ENCODE measurements around the gene CACNA1G. TPM values are rescaled to one million over a fixed set of nuclear protein-coding genes. Genes with fewer than 3 reads are reported as not detected.

CACNA1G gene
- total and polyA plus RNA-seq, 5 donors = 4.3 to 14.8 (median 4.5) TPM

GRCh38 chr17:50665838-50666237, 105.3 kb downstream of the CACNA1G start:
- H3K27ac ChIP-seq (ENCODE audit: low read length) = no peak overlapping the region
- 79% methylated on average over 5 of the region's 5 CpGs for WGBS
- peaks cover 14% of the 10 kb centered on the region for H3K4me1 ChIP-seq (ENCODE audit: control insufficient read depth, insufficient read depth, low read length)
- DNase-seq (no peak), ATAC-seq (no peak)
- intact Hi-C loops (cut with DNase I) = no loop called here
- H3K27me3 ChIP-seq (ENCODE audit: control insufficient read depth, insufficient read depth) = no peaks in the 10 kb centered on the region
- H3K9me3 ChIP-seq (ENCODE audit: control insufficient read depth, low read length) = no peaks in the 10 kb centered on the region
- no peak overlapping the region for H3K4me3 ChIP-seq (ENCODE audit: low read length)

- WGBS = 91% methylated on average over 8 of the region's 8 CpGs
- Histone ChIP-seq H3K27ac (ENCODE audit: low read length) (no peak overlapping the region), H3K4me1 (ENCODE audit: control insufficient read depth, insufficient read depth, low read length) (peaks cover 9% of the 10 kb centered on the region), H3K27me3 (ENCODE audit: control insufficient read depth, insufficient read depth) (no peaks in the 10 kb centered on the region), H3K4me3 (ENCODE audit: low read length) (no peak overlapping the region), H3K9me3 (ENCODE audit: control insufficient read depth, low read length) (no peaks in the 10 kb centered on the region)
- intact Hi-C loops (cut with DNase I) = no loop called here
- ATAC-seq = no peak
- DNase-seq = no peak
Observed at GRCh38 chr17:50666316-50666715, 105.8 kb downstream of the CACNA1G start.

GRCh38 chr17:50667259-50668024, 106.9 kb downstream of the CACNA1G start:
- ATAC-seq (no peak), DNase-seq (no peak)
- H3K9me3 ChIP-seq (ENCODE audit: control insufficient read depth, low read length) = no peaks in the 10 kb centered on the region
- no peaks in the 10 kb centered on the region for H3K4me1 ChIP-seq (ENCODE audit: control insufficient read depth, insufficient read depth, low read length)
- H3K27me3 ChIP-seq (ENCODE audit: control insufficient read depth, insufficient read depth) = no peaks in the 10 kb centered on the region
- intact Hi-C loops (cut with DNase I) = no loop called here
- H3K27ac ChIP-seq (ENCODE audit: low read length) = no peak overlapping the region
- no peak overlapping the region for H3K4me3 ChIP-seq (ENCODE audit: low read length)
- WGBS = 97% methylated on average over 14 of the region's 14 CpGs

- ATAC-seq (peak; percentile 11 to 21), DNase-seq (no peak)
- intact Hi-C loops (cut with DNase I) = no loop called here
- no peaks in the 10 kb centered on the region for H3K4me1 ChIP-seq (ENCODE audit: control insufficient read depth, insufficient read depth, low read length)
- no peak overlapping the region for H3K4me3 ChIP-seq (ENCODE audit: low read length)
- no peak overlapping the region for H3K27ac ChIP-seq (ENCODE audit: low read length)
- 55% methylated on average over 8 of the region's 8 CpGs for WGBS
- H3K9me3 ChIP-seq (ENCODE audit: control insufficient read depth, low read length) = no peaks in the 10 kb centered on the region
- no peaks in the 10 kb centered on the region for H3K27me3 ChIP-seq (ENCODE audit: control insufficient read depth, insufficient read depth)
Observed at GRCh38 chr17:50668025-50668837, 107.7 kb downstream of the CACNA1G start.

- 84% methylated on average over 9 of the region's 9 CpGs for WGBS
- Histone ChIP-seq H3K4me3 (ENCODE audit: low read length) (no peak overlapping the region), H3K9me3 (ENCODE audit: control insufficient read depth, low read length) (no peaks in the 10 kb centered on the region), H3K27ac (ENCODE audit: low read length) (no peak overlapping the region), H3K27me3 (ENCODE audit: control insufficient read depth, insufficient read depth) (no peaks in the 10 kb centered on the region), H3K4me1 (ENCODE audit: control insufficient read depth, insufficient read depth, low read length) (no peaks in the 10 kb centered on the region)
- intact Hi-C loops (cut with DNase I) = no loop called here
- no peak for ATAC-seq
- no peak for DNase-seq
Observed at GRCh38 chr17:50668838-50669581, 108.5 kb downstream of the CACNA1G start.

GRCh38 chr17:50672071-50672470, 111.6 kb downstream of the CACNA1G start:
- Histone ChIP-seq H3K4me1 (ENCODE audit: control insufficient read depth, insufficient read depth, low read length) (no peaks in the 10 kb centered on the region), H3K4me3 (ENCODE audit: low read length) (no peak overlapping the region), H3K9me3 (ENCODE audit: control insufficient read depth, low read length) (no peaks in the 10 kb centered on the region), H3K27me3 (ENCODE audit: control insufficient read depth, insufficient read depth) (no peaks in the 10 kb centered on the region), H3K27ac (ENCODE audit: low read length) (no peak overlapping the region)
- DNase-seq = no peak
- 98% methylated on average over 5 of the region's 5 CpGs for WGBS
- no peak for ATAC-seq
- intact Hi-C loops (cut with DNase I) = no loop called here

GRCh38 chr17:50672831-50673551, 112.5 kb downstream of the CACNA1G start:
- ATAC-seq = peak; percentile 72 to 93
- intact Hi-C loops (cut with DNase I) = no loop called here
- Histone ChIP-seq H3K9me3 (ENCODE audit: control insufficient read depth, low read length) (no peaks in the 10 kb centered on the region), H3K27ac (ENCODE audit: low read length) (no peak overlapping the region), H3K4me1 (ENCODE audit: control insufficient read depth, insufficient read depth, low read length) (no peaks in the 10 kb centered on the region), H3K27me3 (ENCODE audit: control insufficient read depth, insufficient read depth) (no peaks in the 10 kb centered on the region), H3K4me3 (ENCODE audit: low read length) (no peak overlapping the region)
- DNase-seq = peak in 1 of 3 donors; percentile 72
- 80% methylated on average over 20 of the region's 20 CpGs for WGBS

- Histone ChIP-seq H3K27ac (ENCODE audit: low read length) (no peak overlapping the region), H3K4me1 (ENCODE audit: control insufficient read depth, insufficient read depth, low read length) (no peaks in the 10 kb centered on the region), H3K9me3 (ENCODE audit: control insufficient read depth, low read length) (no peaks in the 10 kb centered on the region), H3K27me3 (ENCODE audit: control insufficient read depth, insufficient read depth) (no peaks in the 10 kb centered on the region), H3K4me3 (ENCODE audit: low read length) (no peak overlapping the region)
- intact Hi-C loops (cut with DNase I) = loop anchor here in 1 of 4 donors (5.0 kb wide), 1 partner anchor 128 kb away; the partner anchor contains the start of gene SPATA20
- ATAC-seq (no peak), DNase-seq (no peak)
- 70% methylated on average over 3 of the region's 3 CpGs for WGBS
Observed at GRCh38 chr17:50675190-50675589, 114.7 kb downstream of the CACNA1G start.

GRCh38 chr17:50675627-50676026, 115.1 kb downstream of the CACNA1G start:
- DNase-seq (no peak), ATAC-seq (no peak)
- intact Hi-C loops (cut with DNase I) = loop anchor here in 1 of 4 donors (5.0 kb wide), 1 partner anchor 128 kb away; the partner anchor contains the start of gene SPATA20
- no peaks in the 10 kb centered on the region for H3K27me3 ChIP-seq (ENCODE audit: control insufficient read depth, insufficient read depth)
- 90% methylated on average over 7 of the region's 7 CpGs for WGBS
- H3K4me1 ChIP-seq (ENCODE audit: control insufficient read depth, insufficient read depth, low read length) = no peaks in the 10 kb centered on the region
- no peak overlapping the region for H3K4me3 ChIP-seq (ENCODE audit: low read length)
- H3K9me3 ChIP-seq (ENCODE audit: control insufficient read depth, low read length) = no peaks in the 10 kb centered on the region
- no peak overlapping the region for H3K27ac ChIP-seq (ENCODE audit: low read length)

Measured in right cardiac atrium (tissue), 5 donors.